Retinal pigment epithelial cell (primary cell): Measurements from ENCODE around the gene ICA1L.
A peak's percentile ranks its signal among the peaks of the same experiment; 100 is the strongest.
"Not testable (repeated sequence)": the region's sequence is repeated elsewhere in the genome, so short reads cannot be mapped to it uniquely, and the experiment has no call there.

Source experiments
- DNase-seq: peaks from one replicate; pipeline ENCODE4 v3.0.0-alpha.2; 2010; ENCODE audit warnings: low read depth
- H3K4me3 ChIP-seq: 2 replicates; pipeline ENCODE4 v1.5.1; 2011; ENCODE audit warnings: mild to moderate bottlenecking, low read length, control low read depth, moderate library complexity
- TF ChIP-seq, protein P1 (sequence below): conservative IDR thresholded peaks from 2 replicates; pipeline ENCODE4 v1.5.1; 2011; ENCODE audit warnings: low read depth, low read length, control low read depth, inconsistent platforms

The ICA1L gene

DNA sequence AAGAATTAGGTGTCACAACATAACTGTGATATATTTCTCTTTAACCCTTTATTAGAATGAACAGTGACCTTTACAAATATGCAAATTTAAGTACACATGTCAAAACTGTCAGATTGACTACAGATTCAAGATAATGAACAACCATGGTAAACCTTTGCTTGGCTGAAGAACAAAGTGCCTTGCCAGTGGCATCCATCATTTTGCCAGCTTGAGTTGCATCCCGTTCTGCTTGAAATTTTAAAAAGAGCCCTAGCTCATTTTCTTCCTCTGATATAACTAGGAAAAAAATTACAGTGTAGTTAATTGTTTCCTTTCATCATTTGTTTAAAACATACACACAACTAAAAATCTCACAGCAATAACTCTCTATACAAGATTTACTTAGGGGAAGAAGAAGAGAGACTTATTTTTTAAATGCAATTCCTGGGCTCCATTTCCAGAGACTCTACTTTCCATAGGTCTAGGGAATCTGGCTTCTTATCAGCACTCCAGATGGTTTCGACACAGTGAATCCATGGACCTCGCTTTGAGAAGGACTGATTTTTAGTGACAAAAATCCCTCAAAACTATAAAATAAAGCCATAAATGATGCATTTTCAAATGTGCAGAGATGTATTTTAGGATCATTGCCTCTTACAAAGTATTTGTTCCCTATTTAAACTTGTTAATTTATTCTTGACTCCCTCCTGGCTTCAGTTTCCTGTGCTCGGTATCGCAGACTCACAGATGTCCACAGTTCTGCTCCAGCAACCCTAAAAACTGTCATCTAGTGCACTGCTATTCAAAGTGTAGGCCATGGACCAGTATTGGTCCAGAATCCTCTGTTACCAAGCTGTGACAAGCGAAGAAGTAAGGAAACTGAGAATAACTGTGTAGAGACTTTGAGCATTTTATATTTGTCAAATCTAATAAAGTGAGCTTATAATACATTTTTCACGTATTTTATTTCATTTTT, 50.1 kb downstream of the ICA1L start:
- DNase-seq: no peak
- no peak overlapping the region for H3K4me3 ChIP-seq
- TF ChIP-seq, protein P1, sequence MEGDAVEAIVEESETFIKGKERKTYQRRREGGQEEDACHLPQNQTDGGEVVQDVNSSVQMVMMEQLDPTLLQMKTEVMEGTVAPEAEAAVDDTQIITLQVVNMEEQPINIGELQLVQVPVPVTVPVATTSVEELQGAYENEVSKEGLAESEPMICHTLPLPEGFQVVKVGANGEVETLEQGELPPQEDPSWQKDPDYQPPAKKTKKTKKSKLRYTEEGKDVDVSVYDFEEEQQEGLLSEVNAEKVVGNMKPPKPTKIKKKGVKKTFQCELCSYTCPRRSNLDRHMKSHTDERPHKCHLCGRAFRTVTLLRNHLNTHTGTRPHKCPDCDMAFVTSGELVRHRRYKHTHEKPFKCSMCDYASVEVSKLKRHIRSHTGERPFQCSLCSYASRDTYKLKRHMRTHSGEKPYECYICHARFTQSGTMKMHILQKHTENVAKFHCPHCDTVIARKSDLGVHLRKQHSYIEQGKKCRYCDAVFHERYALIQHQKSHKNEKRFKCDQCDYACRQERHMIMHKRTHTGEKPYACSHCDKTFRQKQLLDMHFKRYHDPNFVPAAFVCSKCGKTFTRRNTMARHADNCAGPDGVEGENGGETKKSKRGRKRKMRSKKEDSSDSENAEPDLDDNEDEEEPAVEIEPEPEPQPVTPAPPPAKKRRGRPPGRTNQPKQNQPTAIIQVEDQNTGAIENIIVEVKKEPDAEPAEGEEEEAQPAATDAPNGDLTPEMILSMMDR: no peak

DNA sequence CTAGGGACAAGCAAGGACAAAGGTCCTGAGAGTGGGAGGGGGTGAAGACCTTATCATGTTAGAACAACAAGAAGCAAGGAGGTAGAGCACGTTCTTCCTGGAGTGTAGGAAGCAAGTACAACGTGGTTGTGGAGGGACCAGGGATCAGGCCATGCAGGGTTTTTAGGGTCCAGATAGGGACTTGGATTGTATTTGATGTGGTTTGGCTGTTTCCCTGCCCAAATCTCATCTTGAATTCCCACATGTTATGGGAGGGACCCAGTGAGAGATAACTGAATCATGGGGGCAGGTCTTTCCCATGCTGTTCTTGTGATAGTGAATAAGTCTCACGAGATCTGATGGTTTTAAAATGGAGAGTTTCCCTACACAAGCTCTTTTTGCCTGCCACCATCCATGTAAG, 53.2 kb downstream of the ICA1L start:
- H3K4me3 ChIP-seq: no peak overlapping the region
- TF ChIP-seq, protein P1: no peak
- no peak for DNase-seq

DNA sequence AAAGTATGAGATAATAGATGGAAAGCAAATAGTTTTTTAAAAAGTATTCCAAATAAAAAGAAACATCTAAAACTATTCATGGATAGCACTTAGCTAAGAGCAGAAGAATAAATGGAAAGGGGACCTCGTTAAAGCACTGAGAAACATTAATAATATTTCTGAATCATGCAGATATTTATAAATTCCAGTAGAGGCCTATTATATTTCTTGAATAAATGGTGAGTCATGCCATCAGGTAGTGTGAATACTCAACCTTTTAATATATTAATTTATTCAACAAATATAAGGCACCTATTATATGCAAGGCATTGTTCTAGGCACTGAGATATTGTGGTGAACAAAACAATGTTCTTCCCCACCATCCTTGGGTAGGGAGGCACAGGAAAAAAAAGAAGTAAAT, 53.8 kb downstream of the ICA1L start:
- no peak overlapping the region for H3K4me3 ChIP-seq
- TF ChIP-seq, protein P1: no peak
- no peak for DNase-seq

DNA sequence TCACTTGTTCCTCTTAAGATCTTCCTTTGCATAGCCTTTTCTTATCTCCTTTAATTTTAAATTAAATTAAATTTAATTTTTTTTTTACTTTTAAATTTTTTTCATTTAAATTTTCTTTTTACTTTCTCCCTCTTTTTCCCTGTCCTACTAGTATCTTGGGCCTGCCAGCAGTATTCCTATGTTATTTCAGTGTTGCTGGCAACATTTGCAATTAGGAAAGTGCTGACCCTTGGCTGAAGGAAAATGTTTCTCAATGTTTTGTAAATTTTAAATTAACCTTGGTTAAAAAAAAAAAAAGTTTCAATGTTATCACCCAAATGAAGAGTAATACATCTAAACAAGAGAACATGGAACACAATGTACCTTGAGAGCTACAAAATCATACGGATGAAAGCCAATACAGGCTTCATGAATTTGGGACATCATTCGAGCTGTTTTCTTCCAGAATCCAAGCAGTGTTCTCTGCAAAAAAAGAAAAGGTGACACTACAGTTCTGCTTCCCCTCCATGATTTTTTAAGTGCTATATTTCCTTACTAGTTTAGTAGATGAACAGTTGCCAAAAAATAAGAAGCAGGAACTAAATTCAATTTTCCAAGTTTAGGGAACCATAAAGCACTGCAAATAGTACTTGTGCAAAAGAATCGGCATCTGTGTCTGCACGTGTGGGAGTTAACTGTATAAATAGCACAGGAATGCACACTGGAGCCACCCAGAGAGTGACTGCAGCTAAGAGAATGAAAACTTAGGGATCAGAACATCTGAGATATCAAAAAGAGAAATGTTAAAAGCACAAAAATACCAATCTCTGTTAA, 55.8 kb downstream of the ICA1L start:
- TF ChIP-seq, protein P1: no peak
- H3K4me3 ChIP-seq: no peak overlapping the region
- no peak for DNase-seq

DNA sequence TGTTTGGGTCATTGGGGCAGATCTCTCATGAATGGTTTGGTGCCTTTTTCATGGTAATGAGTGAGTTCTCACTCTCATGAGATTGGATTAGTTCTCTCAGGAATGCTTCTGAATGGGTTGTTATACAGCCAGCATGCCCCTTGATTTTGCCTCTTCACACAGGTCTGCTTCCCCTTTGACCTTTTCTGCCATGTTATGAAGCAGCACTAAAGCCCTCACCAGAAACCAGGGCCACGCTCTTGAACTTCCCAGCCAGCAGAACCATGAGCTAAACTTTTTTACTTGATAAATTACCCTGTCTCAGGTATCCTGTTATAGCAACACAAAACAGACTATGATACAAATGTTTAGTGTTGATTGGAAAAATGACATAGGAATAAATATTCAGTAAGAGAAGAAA, 57.3 kb downstream of the ICA1L start:
- no peak for DNase-seq
- TF ChIP-seq, protein P1: no peak
- no peak overlapping the region for H3K4me3 ChIP-seq

DNA sequence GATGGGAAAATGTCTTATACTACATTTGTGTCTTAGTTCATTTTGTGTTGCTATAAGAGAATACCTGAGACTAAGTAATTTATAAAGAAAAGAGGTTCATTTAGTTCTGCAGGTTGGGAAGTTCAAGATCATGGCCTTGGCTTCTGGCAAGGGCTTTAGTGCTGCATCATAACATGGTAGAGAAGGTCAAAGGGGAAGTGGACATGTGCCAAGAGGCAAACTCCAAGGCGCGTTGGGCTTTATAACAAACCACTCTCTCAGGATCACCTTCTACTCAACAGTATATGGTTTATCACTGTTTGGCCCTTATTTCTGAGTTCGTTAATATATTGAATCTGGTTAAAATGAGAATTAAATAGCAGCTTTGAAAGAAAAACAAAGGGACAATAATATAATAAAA, 58.2 kb downstream of the ICA1L start:
- DNase-seq: no peak
- no peak overlapping the region for H3K4me3 ChIP-seq
- TF ChIP-seq, protein P1: no peak

DNA sequence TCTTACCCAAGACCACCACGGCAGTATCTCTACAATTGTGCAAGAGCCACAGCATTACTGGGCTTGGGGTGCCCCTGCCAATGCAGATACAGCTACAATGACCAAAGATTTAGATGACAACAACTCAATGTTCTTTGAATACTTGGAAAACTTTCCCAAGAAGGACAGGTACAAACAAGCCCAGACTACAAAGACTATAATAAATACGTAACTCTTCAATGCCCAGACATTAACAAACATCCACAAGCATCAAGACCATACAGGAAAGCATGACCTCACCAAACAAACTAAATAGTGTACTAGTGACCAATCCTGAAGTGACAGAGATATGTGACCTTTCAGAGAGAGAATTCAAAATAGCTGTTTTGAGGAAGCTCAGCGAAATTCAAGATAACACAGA, 62.8 kb downstream of the ICA1L start:
- TF ChIP-seq, protein P1: no peak
- no peak for DNase-seq
- H3K4me3 ChIP-seq: no peak overlapping the region

DNA sequence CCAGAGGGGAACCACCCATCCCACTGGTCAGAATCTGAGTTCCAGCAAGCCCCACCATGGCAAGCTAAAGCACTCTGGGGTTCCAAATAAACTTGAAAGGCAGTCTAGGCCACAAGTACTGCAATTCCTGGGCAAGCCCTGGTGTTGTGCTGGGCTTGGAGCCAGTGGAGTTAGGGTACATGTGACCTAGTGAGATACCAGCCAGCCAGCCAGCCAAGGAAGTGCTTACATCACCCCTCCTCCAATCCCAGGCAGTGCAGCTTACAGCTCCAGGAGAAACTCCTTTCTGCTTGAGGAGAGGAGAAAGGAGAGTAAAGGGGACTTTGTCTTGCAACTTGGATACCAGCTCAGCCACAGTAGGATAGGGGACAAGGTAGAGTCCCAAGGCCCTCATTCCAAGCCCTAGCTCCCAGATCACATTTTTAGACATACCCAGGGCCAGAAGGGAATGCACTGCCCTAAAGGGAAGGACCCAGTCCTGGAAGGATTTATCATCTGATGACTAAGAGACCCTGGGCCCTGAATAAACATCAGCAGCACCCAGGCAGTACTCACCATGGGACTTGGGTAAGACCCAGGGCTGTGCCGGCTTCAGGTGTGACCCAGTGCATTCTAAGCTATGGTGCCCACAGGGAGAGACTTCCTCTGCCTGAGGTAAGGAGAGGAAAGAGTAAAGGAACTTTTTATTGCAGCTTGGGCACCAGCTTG, 64.0 kb downstream of the ICA1L start:
- peak; percentile 92 for DNase-seq
- not testable (repeated sequence) for H3K4me3 ChIP-seq

DNA sequence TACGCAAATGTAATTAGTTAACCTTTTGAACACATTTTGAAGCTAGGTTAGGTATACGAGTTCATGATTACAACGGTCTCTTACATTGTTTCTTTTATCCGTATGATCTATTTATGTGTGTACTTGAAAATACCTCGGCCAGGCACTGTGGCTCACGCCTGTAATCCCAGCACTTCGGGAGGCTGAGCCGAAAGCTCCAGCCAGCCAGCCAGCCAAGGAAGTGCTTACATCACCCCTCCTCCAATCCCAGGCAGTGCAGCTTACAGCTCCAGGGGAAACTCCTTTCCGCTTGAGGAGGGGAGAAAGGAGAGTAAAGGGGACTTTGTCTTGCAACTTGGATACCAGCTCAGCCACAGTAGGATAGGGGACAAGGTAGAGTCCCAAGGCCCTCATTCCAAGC, 65.7 kb downstream of the ICA1L start:
- peak; percentile 48 for DNase-seq
- not testable (repeated sequence) for H3K4me3 ChIP-seq
